Left ventricle myocardium inferior (tissue), 1 donor: ENCODE results near the gene USP31. TPM values are rescaled to one million over a fixed set of nuclear protein-coding genes. Genes with fewer than 3 reads are reported as not detected.

Source experiments
- DNase-seq: peaks from one replicate; pipeline ENCODE4 v3.0.0-alpha.2; 2020
- H3K27ac ChIP-seq: fragments of 200-600 bp; replicated peaks from 2 replicates; pipeline ENCODE4 v1.8.0; 2021
- H3K27me3 ChIP-seq: fragments of 200-600 bp; 2 replicates; pipeline ENCODE4 v1.8.0; 2021; ENCODE audit warnings: low read depth
- H3K36me3 ChIP-seq: fragments of 200-600 bp; 2 replicates; pipeline ENCODE4 v1.8.0; 2021
- H3K4me1 ChIP-seq: fragments of 200-600 bp; 2 replicates; pipeline ENCODE4 v1.8.0; 2021
- H3K4me3 ChIP-seq: fragments of 200-600 bp; 2 replicates; pipeline ENCODE4 v1.8.0; 2021; ENCODE audit warnings: mild to moderate bottlenecking, moderate library complexity
- H3K9me3 ChIP-seq: fragments of 200-600 bp; replicated peaks from 2 replicates; pipeline ENCODE4 v1.8.0; 2021
- intact Hi-C: fragments of 100-400 bp; cut with micrococcal nuclease; formaldehyde crosslinking; loops from one replicate; pipeline ENCODE4 v1.11.0; 2022
- total RNA-seq: library from RNA; stranded (reverse); fragmentation: NEBNext Ultra II Directional; extraction: Animal tissue kit (Norgen Biotek cat#: 25700); gene quantifications from one replicate; pipeline ENCODE4 v1.2.1, GENCODE V29; 2021
- TF ChIP-seq, protein P1 (sequence below): fragments of 200-600 bp; IDR thresholded peaks from 2 replicates; pipeline ENCODE4 v1.8.0; 2021; ENCODE audit warnings: antibody characterized with exemption, mild to moderate bottlenecking, borderline replicate concordance
- donor health status: DM: no; HTN: yes; CAD: no; lungs with severe emphysema.

The USP31 gene
- total RNA-seq, 1 donor from 2014 or later, result 28.2 TPM

DNA sequence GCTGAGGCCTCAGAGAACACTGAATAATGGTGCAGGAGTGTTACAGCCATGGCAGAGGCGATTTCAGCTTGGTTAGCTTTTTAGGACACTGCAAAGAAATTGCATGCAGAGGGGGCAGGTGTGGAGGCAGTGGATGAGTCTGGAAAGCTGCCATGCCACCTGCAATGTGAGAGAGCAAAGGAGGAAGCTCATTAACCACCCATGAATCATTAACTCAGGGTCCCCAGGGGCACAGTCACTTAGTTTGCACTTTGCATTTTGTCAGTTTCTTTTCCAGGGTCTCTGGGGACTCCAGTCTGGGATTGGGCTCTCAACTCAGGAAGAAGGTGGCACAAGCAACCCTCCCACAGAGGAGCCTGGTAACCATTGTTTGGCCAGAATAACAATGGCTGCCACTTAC is 132.9 kb downstream of the USP31 start:
- no peaks in the 10 kb centered on the region for H3K36me3 ChIP-seq
- H3K9me3 ChIP-seq, result no peaks in the 10 kb centered on the region
- TF ChIP-seq, protein P1, sequence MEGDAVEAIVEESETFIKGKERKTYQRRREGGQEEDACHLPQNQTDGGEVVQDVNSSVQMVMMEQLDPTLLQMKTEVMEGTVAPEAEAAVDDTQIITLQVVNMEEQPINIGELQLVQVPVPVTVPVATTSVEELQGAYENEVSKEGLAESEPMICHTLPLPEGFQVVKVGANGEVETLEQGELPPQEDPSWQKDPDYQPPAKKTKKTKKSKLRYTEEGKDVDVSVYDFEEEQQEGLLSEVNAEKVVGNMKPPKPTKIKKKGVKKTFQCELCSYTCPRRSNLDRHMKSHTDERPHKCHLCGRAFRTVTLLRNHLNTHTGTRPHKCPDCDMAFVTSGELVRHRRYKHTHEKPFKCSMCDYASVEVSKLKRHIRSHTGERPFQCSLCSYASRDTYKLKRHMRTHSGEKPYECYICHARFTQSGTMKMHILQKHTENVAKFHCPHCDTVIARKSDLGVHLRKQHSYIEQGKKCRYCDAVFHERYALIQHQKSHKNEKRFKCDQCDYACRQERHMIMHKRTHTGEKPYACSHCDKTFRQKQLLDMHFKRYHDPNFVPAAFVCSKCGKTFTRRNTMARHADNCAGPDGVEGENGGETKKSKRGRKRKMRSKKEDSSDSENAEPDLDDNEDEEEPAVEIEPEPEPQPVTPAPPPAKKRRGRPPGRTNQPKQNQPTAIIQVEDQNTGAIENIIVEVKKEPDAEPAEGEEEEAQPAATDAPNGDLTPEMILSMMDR, result no peak
- no peak for DNase-seq
- no peak overlapping the region for H3K27ac ChIP-seq
- intact Hi-C loops, result no loop called here
- no peak overlapping the region for H3K4me3 ChIP-seq
- no peaks in the 10 kb centered on the region for H3K4me1 ChIP-seq
- H3K27me3 ChIP-seq, result peaks cover 71% of the 10 kb centered on the region

DNA sequence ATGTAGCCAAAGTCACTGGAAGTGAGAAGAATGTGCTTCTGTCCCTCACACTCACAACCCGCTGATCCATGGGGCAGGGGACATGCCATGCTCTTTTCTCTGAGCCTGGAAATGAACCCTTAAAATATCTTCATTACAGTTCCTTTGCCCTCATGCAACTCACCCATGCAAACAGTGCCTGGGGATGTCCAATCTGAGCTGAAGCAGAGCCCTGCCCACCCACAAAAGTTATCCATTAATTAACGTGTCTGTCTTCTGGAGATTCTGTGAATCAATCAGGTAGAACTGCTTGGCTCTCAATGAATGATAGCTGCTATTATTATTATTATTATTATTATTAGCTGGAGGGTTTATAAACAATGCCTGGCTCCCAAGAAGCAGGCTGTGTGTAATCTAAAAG is 133.7 kb downstream of the USP31 start:
- Histone ChIP-seq H3K27me3 (peaks cover 64% of the 10 kb centered on the region), H3K9me3 (no peaks in the 10 kb centered on the region), H3K27ac (no peak overlapping the region), H3K4me3 (no peak overlapping the region), H3K36me3 (no peaks in the 10 kb centered on the region), H3K4me1 (no peaks in the 10 kb centered on the region)
- TF ChIP-seq, protein P1, result no peak
- DNase-seq, result no peak
- intact Hi-C loops, result no loop called here

DNA sequence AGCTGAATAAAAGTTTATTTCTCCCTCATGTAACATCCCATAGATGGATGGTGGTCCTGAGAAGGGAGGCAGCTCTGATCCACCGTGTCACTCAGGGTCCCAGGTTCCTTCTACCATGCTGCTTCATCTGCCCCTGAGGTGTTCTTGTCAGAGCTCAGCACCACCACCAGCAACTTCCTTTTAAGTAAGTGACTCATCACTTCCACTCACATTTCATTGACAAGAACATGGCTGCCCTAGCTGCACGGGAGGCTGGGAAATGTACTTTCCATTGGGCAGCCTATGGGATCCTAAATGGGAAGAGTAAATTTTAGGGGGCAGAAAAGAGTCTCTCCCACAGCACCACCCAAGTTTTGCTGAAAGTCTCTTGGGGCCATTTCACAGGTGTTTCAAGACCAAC is 134.7 kb downstream of the USP31 start:
- DNase-seq, result no peak

More for the DNA sequence above, 134.7 kb downstream of the USP31 start:
- H3K27me3 ChIP-seq, result peaks cover 57% of the 10 kb centered on the region
- TF ChIP-seq, protein P1, result no peak
- intact Hi-C loops, result no loop called here
- no peaks in the 10 kb centered on the region for H3K4me1 ChIP-seq
- no peaks in the 10 kb centered on the region for H3K9me3 ChIP-seq
- no peak overlapping the region for H3K4me3 ChIP-seq
- no peaks in the 10 kb centered on the region for H3K36me3 ChIP-seq
- no peak overlapping the region for H3K27ac ChIP-seq

Other genes starting within 250 kb of the USP31 start
- gene SCNN1G, start 33.3 kb upstream of the USP31 start, total RNA-seq, result not detected
- gene SCNN1B, start 152.8 kb upstream of the USP31 start, total RNA-seq, result not detected